Superior temporal gyrus (tissue), 1 donor: ENCODE data around the gene LENG1.
A peak's percentile ranks its signal among the peaks of the same experiment; 100 is the strongest.

ENCODE experiments used
- DNase-seq: peaks from one replicate; pipeline ENCODE4 v3.0.0-alpha.2; 2016; ENCODE audit errors: extremely low spot score

The LENG1 gene

GRCh38 chr19:54164369-54165068 lies 5.0 kb upstream of the LENG1 start:
- no peak for DNase-seq

- DNase-seq = no peak
Observed at GRCh38 chr19:54162884-54163283, 3.4 kb upstream of the LENG1 start.

GRCh38 chr19:54162241-54162805 lies 2.8 kb upstream of the LENG1 start:
- no peak for DNase-seq

GRCh38 chr19:54160854-54161253 lies 1.3 kb upstream of the LENG1 start:
- DNase-seq = no peak

- no peak for DNase-seq
Observed at GRCh38 chr19:54160182-54160811, 776 bp upstream of the LENG1 start.

- DNase-seq = peak; percentile 10
Observed at GRCh38 chr19:54158812-54159351, 639 bp downstream of the LENG1 start.

GRCh38 chr19:54156953-54157352 lies 2.6 kb downstream of the LENG1 start:
- no peak for DNase-seq

GRCh38 chr19:54156490-54156889 lies 3.0 kb downstream of the LENG1 start:
- no peak for DNase-seq

- no peak for DNase-seq
Observed at GRCh38 chr19:54155694-54156093, 3.8 kb downstream of the LENG1 start.

GRCh38 chr19:54154603-54155345 lies 4.7 kb downstream of the LENG1 start:
- DNase-seq = no peak

GRCh38 chr19:54153731-54154326 lies 5.7 kb downstream of the LENG1 start:
- DNase-seq = no peak

GRCh38 chr19:54152878-54153524 lies 6.5 kb downstream of the LENG1 start:
- DNase-seq = no peak

- DNase-seq = no peak
Observed at GRCh38 chr19:54152267-54152666, 7.3 kb downstream of the LENG1 start.

- DNase-seq = peak; percentile 17
Observed at GRCh38 chr19:54151362-54152035, 8.0 kb downstream of the LENG1 start.

- DNase-seq = no peak
Observed at GRCh38 chr19:54149021-54149812, 10.3 kb downstream of the LENG1 start.

GRCh38 chr19:54148158-54148557 lies 11.4 kb downstream of the LENG1 start:
- DNase-seq = no peak

- peak; percentile 9 for DNase-seq
Observed at GRCh38 chr19:54147676-54148075, 11.8 kb downstream of the LENG1 start.

- DNase-seq = no peak
Observed at GRCh38 chr19:54145541-54146158, 13.9 kb downstream of the LENG1 start.

GRCh38 chr19:54142166-54142780 lies 17.2 kb downstream of the LENG1 start:
- no peak for DNase-seq
